ENCODE data around the gene MACROD2.

The MACROD2 gene

DNA sequence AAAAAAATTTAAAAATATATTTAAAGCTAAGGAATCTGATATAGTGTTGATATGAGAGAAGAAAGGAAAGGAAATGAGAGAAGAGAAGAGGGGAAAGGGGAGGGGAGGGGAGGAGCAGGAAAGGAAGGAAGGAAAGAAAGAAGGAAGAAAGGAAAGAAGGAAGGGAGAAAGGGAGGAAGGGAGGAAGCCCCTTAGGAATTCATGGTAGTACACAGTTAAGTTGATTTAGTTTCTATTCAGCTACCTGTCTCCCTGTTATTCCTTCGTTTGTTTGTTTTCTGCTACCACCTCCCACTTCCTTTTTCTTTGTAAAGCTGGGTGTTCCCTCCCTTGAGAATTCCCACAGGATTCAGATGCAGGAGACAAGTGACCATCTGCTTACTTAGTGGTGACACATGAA is 1367.5 kb downstream of the MACROD2 start:
- DNase-seq (ENCODE audit: low spot score), result no peak

DNA sequence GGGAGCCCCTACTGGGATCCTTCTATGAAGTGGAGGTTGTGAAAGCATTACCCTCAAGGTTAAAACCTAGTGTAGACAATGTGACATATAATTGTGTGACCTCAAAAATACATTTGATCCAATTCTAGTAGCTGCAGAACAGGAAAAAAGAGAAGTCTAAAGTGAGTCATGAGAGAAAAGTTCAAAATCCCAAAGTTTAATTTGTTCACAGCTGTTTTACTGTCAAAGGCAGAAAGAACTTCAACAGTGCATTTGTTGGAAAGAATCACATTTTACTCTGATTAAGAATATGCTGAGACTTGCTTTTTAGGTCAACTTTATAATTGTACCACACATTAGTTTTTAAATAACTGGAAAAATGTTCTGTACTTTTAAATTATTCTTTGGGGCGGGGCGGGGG is 1369.5 kb downstream of the MACROD2 start:
- no peak for DNase-seq (ENCODE audit: low spot score)

DNA sequence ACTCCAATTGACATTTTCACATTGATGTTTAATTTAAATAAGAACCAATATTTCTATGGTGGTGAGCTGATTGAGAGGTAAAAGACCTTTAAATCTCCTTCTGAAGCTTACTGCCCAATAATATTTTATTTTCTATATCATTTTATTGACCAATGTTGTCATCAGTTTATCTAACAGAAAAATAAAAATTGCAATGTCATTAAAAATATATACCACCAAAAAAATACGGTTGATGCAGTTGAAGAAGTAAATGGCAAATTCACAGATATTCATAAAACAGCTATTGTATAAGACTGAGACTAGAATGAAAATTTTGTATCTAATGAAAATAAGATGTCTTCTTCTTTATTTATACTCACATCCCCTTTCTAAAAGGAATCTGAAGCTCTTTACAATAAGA is 1375.1 kb downstream of the MACROD2 start:
- DNase-seq (ENCODE audit: low spot score), result no peak

DNA sequence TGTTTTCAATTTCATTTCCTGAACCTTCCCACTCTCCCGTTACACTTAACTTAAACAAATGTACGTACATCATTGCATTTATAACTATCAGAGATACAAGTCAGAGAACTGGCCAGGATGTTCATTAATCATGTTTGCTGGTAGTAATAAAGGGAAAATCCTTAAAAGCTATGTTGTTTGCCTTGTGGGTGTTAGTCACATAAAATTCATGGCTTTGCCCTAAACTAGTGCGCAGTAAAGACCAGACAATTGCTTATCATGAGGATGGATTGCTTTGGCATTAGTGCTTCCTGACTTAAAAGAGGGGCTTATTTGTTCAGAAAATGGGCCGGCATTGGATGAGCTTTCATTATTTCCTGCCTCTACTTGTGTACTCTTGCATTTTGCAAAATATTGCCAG is 1379.4 kb downstream of the MACROD2 start:
- DNase-seq (ENCODE audit: low spot score), result no peak

DNA sequence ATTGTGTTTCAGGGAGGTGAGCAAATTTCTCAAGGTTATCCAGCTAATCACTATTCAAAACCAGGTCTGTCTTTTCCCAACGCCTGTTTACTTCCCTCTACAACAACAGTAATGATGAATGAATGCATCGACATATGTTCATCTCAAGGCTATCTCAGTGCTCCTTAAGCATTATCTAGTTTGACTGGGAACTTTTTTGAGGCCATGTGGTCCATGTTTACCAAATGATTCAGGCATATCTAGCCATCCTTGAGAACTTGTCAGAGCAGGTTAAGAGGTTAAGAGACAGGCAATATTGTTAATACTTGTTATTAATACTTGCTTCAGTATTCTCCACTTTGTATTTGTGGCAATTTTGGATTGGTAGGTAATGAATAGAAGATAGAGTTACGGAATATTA is 1380.5 kb downstream of the MACROD2 start:
- no peak for DNase-seq (ENCODE audit: low spot score)

DNA sequence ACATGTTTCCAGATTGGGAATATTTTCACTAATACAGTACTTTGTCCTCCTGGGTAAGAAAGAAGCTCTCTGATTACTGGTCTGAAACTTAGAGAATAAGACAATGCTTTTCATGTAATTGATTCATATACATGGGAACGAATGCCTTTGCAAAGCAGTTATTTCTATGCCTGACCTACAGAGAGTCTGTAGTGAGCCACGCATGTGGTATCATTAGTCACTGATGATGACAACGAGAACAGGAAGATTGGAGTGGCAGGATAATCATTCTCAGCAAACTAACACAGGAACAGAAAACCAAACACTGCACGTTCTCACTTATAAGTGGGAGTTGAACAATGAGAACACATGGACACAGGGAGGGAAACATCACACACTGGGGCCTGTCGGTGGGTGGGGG is 1382.3 kb downstream of the MACROD2 start:
- peak; percentile 25 for DNase-seq (ENCODE audit: low spot score)

DNA sequence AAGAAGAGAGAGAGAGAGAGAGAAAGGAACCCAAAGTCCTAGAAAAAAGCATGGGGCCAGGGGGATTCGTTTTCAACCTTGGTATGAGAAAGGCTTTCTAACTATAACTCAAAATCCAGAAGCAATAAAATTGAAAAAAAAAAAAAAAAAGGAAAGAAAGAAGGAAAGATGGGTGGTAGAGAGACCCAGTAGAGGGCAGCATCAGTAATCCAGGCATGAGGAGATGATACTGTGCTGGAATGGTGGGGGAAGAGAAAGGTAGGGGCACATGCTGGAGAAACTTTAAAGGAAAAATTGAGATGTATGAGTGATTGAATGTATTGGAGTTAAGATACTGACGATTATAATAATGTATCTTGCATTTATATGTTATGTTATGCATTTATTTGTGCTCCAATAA is 1382.8 kb downstream of the MACROD2 start:
- DNase-seq (ENCODE audit: low spot score), result no peak

DNA sequence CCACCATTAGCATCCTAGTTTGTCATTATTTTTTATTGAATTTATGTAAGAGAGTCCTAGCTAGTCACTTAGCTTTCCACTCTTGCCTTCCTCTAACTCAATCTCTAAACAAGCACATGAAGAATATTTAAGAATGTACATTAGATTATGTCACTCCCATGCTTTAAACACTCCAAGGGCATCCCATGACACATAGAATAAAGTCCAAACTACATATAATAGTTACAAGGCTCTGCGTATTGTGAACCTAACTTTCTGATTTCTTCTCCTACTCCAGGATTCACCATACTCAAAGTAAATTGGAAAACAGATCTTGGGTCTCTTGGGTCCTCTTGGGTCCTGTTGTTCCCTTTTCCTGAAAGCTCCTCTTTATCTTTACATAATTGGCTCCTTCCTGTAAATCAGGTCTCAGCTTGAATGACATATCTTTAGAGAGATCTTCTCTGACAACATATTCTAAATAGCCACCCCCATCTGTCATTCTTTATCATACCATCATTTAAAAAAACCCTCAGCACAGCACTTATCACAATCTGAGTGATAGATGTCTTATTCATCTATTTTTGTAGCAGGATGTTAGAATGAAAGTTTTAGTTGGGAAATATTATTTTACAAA is 1384.5 kb downstream of the MACROD2 start:
- DNase-seq (ENCODE audit: low spot score), result no peak

DNA sequence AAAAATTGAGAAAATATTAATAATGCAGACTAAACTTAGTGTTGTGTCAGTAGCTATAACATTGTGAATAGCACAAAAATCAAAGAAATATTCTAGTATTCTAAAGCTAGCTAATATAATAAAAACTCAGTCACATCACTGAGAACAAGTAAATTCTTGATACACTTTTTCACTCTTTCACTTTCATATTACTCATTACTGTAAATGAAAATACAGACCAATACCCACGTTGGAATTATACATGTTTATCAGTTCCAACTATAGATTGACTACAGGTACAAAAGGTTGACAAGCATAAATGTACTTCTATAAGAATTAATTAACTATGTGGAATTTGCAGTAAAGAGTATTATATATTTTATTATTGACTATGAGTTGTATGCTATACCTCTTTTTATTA is 1385.5 kb downstream of the MACROD2 start:
- no peak for DNase-seq (ENCODE audit: low spot score)

DNA sequence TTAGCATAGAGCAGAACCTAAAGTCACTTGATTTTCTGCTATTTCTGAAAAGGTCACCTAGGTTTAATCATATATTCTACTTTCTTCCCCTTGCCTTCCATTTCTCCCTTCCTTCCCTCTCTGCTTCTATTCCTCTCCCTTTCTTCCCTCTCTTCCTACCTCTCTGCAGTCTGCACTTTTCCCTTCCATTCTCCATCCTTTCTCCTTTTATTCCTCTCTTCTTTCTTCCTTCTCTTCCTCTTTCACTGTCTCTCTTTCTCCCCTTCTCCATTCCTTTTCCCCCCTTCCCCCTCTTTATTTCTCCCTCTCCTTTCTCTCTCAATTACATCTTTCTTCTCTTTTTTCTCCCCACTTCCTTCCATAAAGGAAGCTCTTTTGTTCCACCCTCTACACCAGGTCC is 1391.9 kb downstream of the MACROD2 start:
- no peak for DNase-seq (ENCODE audit: low spot score)

DNA sequence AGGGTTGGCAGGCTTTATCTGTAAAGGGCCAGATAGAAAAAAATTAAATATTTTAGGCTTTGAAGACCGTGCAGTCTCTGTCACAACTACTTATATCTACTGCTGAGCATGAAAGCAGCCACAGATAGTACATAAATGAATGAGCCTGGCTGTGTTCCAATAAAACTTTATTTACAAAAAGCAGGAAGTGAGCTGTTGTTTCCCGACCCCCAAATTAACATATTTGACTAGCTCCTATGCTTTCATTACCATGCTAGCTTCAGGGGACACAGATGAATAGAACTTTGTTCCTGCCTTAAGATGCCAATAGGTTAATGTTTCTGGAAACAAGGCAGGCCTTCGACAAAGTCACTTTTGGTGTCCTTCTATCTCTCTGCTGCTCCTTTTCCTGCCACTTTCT is 1400.1 kb downstream of the MACROD2 start:
- DNase-seq (ENCODE audit: low spot score), result no peak

DNA sequence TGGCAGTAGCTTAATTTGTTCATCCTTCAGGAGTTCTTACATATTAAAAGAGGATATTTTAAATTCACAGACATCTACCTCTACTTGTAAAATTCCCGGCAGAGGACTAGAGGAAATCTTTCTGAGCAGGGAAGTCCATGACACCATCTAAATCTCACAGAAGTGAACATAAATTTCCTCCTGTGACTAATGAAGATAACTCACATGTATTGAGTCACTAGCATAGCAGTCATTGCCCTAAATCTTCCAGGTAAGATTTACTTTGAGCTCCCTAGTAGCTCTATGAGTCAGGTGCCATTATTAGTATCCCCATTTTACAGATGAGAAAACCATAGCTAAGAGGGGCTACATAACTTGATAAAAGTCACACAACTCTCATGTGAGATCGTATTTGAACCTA is 1400.7 kb downstream of the MACROD2 start:
- no peak for DNase-seq (ENCODE audit: low spot score)

DNA sequence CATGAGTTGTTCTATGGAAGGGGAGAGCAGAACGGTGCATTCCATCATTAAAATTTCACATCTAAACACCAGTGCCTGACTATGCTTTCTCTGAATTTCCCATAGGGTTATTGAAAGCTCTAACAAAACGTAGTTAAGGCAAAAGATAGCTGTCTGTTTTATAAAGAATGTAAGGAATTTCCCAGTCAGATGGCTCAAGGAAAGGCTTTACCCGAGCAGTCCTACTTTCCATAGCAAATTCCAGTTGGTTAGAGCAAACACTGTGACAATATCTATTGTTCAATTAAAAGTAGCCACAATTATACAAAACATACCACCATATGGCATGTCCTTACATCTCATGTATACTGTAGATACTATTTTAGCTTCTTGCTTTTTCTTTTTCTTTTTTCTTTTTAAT is 1401.6 kb downstream of the MACROD2 start:
- no peak for DNase-seq (ENCODE audit: low spot score)

DNA sequence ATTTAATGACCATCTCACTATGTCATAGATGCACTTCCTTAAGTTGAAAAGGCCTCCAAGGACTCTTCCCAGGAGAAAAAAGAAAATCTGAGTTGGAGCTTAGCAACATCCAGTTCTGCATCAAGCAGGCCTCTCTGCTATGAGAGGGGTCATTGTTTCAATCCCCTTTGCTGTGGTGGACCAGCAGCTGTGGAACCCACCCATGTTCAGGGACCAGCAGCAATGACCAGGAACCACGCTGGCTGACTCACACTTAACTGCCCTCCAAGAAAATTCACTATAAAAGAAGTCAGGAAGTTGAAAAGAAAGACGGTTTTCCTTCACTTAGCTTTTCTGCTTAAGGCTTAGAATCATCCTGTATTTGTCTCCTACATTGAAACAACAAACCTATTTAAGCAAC is 1404.5 kb downstream of the MACROD2 start:
- DNase-seq (ENCODE audit: low spot score), result no peak

DNA sequence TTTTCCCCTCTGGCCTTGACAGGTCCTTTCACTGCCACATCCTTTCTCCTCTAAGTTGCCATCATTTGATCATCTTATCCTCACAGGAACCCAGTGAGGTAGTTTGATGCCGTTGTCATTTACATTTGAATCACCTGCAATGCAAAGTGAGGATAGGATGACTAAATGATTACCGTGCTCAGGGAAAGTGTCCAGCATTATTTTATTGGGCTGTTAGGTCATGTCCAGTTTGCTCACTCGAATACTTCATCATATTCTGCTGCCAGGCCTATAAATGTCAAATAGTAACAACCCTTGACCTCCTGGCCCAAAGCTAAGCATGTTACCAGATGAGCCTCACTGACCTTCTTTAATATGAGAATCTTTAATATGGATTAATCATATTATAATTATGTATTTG is 1410.8 kb downstream of the MACROD2 start:
- DNase-seq (ENCODE audit: low spot score), result no peak

DNA sequence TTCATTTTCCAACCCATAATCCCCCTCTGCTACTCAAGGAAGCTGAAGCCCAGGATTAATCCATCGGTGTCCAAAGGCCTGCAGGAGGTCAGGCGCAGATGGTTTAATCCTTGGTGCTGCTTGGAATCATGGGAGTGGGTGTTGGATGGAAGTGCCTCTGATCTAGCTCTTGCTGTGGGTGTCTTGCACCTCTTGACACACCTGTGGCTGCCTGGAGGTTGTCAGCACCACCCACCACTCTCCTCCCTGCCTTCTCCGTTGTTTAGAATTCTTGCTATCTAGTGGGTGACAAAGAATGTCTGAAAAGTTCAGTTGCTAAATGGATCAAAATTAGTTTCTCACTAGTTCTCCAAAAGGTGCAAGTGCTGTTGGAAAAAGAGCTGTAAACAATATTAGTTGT is 1416.5 kb downstream of the MACROD2 start:
- no peak for DNase-seq (ENCODE audit: low spot score)

DNA sequence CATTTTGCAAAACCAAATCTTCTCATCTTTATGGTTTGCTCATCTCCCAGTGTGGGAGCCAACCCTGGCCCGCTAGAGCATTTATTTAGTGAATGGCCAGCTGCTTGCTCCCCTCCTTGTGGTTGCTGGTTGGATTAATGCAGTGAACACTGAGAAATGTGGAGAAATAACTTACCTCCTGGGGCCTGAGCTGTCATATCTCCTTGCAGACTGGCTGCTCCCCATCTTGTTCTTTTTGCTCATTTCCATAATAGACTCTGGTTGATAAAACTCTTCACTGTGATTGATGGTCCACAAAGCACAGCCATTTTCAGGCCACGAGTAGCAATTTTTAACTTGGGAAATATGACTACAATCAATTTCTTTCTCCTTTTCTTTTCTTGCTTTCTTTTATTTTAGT is 1420.6 kb downstream of the MACROD2 start:
- no peak for DNase-seq (ENCODE audit: low spot score)

DNA sequence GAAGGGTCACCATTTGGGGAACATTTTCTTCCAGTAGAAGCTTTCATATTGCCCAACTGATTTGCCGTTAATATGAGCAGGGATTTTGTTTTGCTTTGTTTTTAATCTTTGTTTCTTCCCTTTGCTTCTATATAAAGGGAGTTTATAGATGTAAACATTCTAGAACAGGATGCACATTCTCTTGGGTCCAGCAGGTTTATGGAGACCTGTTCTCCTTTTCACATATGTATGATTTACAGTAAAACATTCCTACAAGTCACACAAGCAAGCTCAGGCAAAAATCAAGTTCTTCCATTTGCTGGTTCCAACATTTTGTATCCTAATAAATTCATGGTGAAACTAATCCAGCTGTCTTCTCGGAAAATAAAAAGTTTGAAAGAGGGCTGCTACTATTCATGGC is 1424.5 kb downstream of the MACROD2 start:
- no peak for DNase-seq (ENCODE audit: low spot score)

DNA sequence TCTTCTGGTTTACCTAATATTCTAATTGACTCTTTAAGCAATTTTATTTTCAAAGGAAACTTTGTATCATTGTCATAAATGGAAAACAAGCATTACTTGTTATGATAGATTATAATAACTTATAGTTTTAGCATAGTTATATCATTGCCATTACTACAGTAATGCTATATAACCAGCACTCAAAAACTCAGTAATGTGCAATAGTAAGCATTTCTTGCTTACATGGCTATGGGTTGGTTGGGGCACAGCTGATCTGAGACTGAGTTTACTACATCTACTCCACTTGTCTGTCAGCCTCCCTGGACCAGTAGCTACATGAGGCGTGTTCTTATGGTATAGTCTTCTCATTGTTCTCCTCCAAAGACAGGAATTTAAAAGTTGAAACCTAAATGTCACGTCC is 1427.7 kb downstream of the MACROD2 start:
- DNase-seq (ENCODE audit: low spot score), result no peak

DNA sequence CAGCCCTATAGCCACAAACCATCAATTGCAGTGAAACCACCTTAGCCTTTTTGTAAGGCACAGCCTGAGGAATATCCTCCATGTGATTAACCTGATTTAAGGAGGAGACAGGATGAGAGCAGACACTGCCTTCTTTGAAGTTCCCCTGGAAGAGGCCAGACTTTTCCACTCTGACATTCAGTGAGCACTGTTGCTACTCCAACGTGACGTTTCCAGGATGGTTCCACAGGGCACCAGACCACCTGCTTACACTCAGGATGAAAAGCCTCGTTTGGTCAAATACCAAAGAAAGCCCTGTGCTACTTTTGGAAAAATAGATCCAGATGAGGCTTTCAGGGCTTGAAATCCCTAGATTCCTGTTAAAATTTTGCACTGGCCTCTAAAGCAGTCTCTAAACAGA is 1444.2 kb downstream of the MACROD2 start:
- DNase-seq (ENCODE audit: low spot score), result no peak

DNA sequence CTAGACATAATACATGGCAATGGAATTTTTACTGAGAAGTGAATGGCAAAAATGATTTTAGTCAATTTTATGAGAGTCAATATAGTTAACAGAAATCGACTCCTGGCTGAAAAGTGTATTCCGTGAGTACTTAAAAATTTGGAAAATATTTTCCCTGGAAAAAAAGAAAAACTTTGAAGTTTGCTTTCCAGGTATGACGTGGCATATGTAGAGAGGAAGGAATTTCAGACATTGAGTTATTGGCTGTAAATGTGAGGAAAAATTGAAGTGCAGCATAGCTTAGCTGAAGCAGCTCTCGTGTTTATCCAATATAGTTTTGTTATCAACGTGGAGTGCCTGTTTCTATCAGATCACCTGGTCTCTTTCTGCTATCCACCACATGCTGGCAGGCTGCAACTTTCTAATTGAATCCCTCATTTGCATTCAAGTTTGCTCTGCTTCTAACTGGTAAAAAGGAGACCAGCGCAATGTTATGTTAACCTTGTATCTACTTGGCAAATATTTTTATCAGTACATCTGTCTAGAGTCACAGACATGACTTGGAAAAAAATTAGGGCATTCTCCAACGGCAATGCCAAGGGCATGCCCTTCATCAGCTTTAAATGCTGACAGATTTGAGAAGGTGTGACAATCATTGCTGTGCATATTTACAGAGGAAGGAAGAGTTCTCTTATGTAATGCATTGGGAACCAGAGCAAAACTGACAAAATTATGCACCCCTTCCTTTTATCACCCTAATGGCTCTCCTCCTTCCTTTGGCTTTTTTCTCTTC is 1444.9 kb downstream of the MACROD2 start:
- no peak for DNase-seq (ENCODE audit: low spot score)

DNA sequence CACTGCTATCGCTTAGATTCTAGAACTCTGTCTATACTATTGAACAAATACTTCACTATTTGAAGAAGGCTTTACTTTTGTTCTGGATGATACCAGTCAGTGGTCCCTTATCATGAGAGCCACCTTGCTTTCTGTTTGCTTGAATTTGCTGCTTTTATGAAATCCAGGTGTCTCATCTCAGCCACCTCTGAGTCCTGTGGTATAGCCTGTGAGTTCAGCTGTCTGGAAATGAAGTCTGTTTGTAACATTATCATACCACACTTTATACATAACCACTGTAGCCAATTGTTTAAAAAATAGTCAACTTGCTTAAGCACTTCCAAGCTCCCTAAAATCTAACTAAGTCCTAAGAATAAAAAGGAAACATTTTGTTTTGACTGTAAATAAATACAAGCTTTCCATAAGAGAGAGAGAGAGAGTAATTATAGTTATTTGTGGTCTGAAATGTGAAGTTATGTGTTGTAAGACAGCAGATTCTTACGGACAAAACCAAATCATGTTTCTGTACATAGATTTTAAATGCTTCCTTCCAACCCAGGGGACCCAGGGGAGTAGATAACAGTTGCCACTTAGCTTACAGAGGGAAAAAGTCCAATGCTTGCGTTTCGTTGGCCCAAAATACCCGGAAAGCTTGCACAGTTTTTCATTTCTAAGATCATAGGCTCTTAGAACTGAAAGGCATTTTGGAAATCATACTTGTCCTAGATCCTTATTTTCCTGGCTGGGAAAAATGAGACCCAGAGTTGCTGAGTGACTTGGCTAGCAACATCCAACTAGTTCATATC is 1449.9 kb downstream of the MACROD2 start:
- DNase-seq (ENCODE audit: low spot score), result no peak

DNA sequence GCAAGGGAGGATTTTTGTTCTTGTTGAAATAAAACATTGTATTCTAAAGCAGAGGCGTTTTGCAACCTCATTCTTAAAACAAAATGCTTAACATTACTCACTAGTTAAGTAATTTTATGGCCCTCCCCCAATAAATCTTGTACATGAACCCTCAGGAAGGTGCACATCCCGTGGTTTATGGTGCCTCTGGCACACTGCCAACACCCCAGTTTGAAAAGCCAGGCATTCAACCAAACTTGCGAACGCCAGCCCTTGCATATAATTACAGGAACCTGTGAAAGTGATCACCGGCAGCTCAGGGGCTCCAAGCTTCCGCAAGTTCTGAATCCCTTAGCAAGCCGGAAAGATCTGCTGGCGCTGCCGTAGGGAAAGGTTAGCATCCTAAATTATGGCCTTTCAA is 1451.1 kb downstream of the MACROD2 start:
- peak; percentile 24 for DNase-seq (ENCODE audit: low spot score)

Measured in kidney capillary endothelial cell (primary cell).